ENCODE data around the gene STARD8. TPM values are rescaled to one million over a fixed set of nuclear protein-coding genes. Genes with fewer than 3 reads are reported as not detected.

Gene STARD8
- total RNA-seq, 4 donors from 2014 or later: 14.2 to 40.2 (median 24.2) TPM

- no peak for TF ChIP-seq CTCF (IDR thresholded peaks at IDR 0.05)
- ATAC-seq (ENCODE audit: low FRiP score): no peak
- no peak for DNase-seq (ENCODE audit: low spot score)
Measured at GRCh38 chrX:68750316-68750715, 102.8 kb downstream of the STARD8 start.

GRCh38 chrX:68751372-68751771 lies 103.9 kb downstream of the STARD8 start:
- ATAC-seq (ENCODE audit: low FRiP score): no peak
- no peak for DNase-seq (ENCODE audit: low spot score)
- no peak for TF ChIP-seq CTCF (IDR thresholded peaks at IDR 0.05)

DNA sequence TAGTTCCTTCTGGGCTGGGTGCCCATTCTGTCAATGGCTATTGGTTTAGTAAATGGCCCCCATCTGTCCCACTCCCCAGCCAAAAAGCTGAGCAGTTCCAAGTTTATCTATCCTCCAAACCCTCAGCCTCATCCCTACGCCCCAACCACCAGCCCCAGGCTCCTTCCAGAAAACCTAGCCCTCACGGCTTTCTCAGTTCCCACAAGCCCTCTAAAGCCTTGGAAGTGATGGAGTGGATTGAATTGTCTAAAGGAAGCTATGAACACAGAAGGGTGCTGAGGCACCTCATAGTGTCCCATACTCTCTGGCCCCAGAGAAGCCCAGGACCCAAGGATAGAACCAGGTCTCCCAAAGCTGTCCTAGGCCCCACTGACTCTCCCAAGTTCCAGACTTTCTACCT lies 105.8 kb downstream of the STARD8 start:
- no peak for DNase-seq (ENCODE audit: low spot score)
- TF ChIP-seq CTCF (IDR thresholded peaks at IDR 0.05): no peak
- no peak for ATAC-seq (ENCODE audit: low FRiP score)

GRCh38 chrX:68754406-68754805 lies 106.9 kb downstream of the STARD8 start:
- no peak for TF ChIP-seq CTCF (IDR thresholded peaks at IDR 0.05)
- DNase-seq (ENCODE audit: low spot score) (no peak), ATAC-seq (ENCODE audit: low FRiP score) (no peak)

DNA sequence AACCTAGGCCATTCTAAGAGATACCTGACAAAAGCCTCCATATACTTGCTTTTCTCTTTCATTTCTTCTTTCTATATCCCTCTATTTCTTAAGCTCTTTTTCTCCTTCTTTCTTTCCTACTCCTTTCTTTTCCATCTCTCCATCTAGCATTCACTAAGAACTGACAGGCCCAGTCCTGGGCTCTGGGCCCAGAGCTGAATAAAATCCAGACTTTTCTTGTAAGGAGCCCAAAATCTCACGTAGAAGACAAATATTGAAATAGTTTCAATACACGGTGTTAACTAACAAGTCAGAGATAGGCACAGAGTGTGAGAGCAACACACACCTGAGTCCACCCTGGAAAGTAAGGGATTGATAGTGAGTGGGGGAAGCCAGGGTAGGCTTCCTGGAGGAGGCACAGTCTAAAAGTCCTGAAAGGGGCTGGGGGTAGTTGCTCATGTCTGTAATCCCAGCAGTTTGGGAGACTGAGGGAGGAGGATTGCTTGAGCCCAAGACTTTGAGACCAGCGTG lies 108.2 kb downstream of the STARD8 start:
- no peak for TF ChIP-seq CTCF (IDR thresholded peaks at IDR 0.05)
- DNase-seq (ENCODE audit: low spot score) (no peak), ATAC-seq (ENCODE audit: low FRiP score) (no peak)

DNA sequence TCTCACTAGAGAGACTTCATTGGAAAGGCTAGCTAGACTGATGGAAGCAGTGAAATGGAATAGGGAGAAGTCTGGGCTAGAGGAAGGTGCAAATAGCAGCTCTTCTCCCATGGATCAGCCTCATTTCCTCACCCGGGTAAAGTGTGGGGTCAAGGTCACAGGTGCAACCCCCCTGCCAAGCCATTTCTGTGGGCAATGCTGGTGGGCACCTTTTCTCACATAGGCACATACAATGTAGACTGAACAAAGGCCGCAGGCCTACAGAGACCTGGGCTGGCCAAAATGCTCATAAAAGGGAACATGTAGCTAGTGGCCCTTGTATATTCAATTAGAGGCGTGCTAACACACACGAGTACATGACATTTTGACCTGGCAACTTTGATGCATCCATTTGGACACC lies 109.9 kb downstream of the STARD8 start:
- DNase-seq (ENCODE audit: low spot score) (no peak), ATAC-seq (ENCODE audit: low FRiP score) (no peak)
- TF ChIP-seq CTCF (IDR thresholded peaks at IDR 0.05): no peak

DNA sequence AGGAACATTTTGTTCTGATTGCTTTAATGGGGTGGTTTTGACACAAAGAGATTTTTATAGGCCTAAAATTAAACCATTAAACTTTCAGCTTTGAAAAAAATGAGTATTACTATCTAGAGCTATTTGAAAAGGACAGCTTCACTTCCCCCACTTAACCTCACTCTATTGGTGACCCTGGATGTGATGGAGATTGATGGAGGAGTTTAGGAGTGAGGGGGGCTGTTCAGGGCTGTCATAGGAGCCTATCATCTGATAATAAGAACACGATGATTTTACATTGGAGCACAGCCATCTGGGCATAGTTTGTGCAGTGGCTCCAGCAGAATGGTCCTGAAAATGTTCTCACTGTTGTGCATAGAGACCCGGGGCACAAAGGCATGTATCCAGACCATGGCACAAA lies 110.3 kb downstream of the STARD8 start:
- no peak for TF ChIP-seq CTCF (IDR thresholded peaks at IDR 0.05)
- DNase-seq (ENCODE audit: low spot score): no peak
- no peak for ATAC-seq (ENCODE audit: low FRiP score)

Data from omental fat pad (tissue), 4 donors.